GM12801 (cell line): ENCODE measurements around the gene UFC1.

Experiments used
- TF ChIP-seq, protein P1 (sequence below): IDR thresholded peaks from one replicate; pipeline ENCODE4 v1.5.1; 2011; ENCODE audit warnings: control low read depth; ENCODE audit not compliant: insufficient read length; ENCODE audit errors: extremely low read depth

UFC1 gene

DNA sequence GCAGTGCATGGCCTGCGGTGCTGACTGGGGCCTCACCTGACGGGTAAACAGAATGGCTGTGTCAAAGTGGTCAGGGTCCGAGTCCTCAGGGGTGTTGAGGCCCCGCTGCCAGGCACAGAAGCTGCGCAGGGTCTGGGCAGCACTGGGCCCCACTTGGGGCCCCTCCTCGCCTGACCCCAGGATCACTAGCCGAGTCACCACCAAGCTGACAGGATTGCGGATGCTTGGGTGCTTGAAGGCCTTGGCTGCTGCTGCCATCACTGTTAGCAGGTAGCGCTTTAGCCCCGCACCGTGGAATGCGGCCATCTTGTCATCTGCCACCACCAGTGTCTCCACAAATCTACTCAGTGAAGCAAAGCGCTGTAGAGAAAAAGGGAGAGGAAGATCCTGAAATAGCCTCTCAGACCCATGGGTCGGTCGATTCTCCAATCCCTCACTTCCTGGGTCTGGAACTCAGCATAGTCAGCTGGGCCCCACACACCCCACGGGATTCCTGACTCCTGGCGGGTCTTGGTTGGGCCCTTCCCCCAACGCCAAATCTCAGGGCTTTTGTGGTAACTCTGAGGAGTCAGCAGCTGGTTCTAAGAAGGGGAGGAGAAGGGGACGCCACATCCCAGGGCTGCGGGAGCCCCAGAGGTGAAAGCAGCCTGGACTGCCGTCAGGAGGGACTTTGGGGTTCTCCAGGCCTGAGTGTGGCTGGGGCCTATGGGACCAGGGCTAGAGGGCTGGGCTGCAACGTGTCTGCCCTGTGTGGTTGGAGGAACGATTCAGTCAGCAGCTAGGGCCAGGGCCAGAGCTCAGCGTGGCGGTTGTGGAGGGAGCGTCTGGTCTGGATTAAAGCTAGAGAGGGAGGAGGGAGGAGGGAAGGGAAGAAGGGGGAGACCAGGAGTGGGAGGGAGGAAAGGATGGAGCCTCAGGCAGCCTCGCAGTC, 43.0 kb downstream of the UFC1 start:
- TF ChIP-seq, protein P1, sequence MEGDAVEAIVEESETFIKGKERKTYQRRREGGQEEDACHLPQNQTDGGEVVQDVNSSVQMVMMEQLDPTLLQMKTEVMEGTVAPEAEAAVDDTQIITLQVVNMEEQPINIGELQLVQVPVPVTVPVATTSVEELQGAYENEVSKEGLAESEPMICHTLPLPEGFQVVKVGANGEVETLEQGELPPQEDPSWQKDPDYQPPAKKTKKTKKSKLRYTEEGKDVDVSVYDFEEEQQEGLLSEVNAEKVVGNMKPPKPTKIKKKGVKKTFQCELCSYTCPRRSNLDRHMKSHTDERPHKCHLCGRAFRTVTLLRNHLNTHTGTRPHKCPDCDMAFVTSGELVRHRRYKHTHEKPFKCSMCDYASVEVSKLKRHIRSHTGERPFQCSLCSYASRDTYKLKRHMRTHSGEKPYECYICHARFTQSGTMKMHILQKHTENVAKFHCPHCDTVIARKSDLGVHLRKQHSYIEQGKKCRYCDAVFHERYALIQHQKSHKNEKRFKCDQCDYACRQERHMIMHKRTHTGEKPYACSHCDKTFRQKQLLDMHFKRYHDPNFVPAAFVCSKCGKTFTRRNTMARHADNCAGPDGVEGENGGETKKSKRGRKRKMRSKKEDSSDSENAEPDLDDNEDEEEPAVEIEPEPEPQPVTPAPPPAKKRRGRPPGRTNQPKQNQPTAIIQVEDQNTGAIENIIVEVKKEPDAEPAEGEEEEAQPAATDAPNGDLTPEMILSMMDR = no peak

DNA sequence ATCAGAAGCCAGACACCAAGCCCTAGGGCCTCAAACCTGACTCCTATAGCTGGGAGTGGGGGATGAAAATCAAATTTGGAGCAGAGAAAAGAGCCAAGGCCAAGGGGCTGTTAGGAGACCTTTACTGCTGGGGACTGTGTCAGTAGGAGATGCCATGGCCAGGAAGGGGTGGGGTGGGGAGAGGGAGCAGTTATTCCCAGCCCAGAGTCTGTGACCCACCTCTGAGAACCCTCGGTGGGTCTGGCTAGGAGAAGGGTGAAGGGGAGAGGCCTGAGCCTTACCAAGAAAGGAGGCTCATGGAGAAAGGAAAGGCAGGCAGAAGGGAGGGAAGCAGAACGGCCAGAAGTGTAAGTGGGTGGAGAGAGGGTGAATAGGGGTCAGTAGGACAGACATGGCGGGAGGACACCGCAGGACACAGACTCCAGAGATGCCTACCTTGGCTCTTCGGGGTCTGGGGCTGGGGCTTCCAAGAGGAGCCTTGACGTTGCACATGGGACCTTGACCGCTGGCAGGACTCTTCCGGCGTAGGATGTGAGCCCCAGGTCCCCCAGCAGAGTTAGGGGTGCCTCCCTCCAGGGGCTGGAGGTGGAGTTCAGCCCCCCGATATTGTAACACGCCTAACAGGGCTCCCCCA, 43.9 kb downstream of the UFC1 start:
- TF ChIP-seq, protein P1 = no peak

GRCh38 chr1:161198194-161198896, 44.6 kb downstream of the UFC1 start:
- TF ChIP-seq, protein P1 = no peak

- TF ChIP-seq, protein P1 = no peak
Measured at GRCh38 chr1:161198897-161199431, 45.2 kb downstream of the UFC1 start, which contains the start of gene ADAMTS4. ADAMTS4 (minus strand) TSS chr1:161199054; CDS start chr1:161198627, 427 bp downstream.

- TF ChIP-seq, protein P1 = no peak
Measured at GRCh38 chr1:161199506-161200139, 45.8 kb downstream of the UFC1 start.

- TF ChIP-seq, protein P1 = no peak
Measured at GRCh38 chr1:161200421-161200991, 46.7 kb downstream of the UFC1 start.
